ENCODE results near the gene MYH14.

- TF ChIP-seq POLR2A (IDR thresholded peaks at IDR 0.05): no peak
- no peak for TF ChIP-seq CTCF (IDR thresholded peaks at IDR 0.05 in 4 of 5, conservative IDR thresholded peaks at IDR 0.05 in 1 of 5)
These were observed 110.6 kb downstream of the MYH14 start for GRCh38 chr19:50313812-50314536.
